ENCODE results near the gene NT5C.
"Not testable (repeated sequence)": the region's sequence is repeated elsewhere in the genome, so short reads cannot be mapped to it uniquely, and the experiment has no call there.

Gene NT5C

DNA sequence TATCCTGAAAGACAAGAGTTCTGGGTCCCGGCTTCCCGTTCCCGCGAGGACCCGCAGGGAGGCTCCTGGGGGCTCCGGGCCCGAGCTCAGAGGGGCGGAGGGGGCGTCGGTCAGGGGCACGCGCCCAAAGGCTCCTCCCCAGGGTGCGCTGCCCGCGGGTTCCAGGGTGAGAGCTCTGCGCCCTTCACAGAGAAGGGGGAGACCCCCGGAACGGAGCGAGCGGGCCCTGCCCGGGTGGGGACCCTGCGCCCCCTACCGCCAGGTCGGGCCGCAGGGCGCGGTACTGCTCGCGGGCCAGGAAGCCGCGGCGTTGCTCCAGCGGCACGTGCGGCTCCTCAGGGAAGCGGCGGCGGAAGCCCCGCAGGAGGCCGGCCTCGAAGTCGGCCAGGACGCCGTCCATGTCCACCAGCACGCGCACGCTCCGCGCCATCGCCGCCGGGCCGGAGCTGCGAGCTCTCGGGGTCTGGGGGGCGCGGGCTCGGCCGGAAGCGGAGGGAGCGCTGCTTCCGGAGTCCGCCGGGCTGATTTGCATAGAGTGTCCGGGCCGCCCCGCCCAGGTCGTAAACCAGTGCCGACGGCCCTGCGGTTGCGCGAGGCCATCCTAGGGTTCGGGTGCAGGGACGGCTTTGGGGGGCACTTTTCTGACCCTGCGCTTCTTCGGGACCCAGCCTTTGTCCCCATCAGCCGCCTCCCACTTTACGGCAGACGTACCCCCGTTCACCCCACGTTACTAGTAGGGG, at the start of gene NT5C:
NT5C (minus strand) TSS at position 465 of the 740 bp plus-strand sequence; CDS start at position 430, 35 bp downstream.
- peak; percentile 79 to 89 for DNase-seq

DNA sequence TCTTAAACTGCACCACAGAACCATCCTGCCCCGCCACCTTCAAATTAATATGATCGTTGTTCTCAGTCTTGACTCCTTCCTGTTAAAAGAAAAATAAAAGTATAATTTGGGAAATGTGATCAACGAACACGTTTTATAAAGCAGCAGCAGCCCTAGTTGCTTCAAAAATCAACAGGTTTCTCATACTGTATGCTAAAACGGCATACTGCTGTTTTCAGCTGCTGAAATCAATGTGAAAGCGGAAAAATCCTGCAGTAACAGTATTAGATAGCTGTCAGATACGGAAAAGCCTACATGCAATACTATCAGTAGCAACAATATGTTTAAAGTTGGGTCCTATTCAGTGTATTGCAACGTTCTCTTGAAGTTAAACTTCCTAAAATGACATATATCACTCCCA, 49.6 kb upstream of the NT5C start:
- DNase-seq: no peak

DNA sequence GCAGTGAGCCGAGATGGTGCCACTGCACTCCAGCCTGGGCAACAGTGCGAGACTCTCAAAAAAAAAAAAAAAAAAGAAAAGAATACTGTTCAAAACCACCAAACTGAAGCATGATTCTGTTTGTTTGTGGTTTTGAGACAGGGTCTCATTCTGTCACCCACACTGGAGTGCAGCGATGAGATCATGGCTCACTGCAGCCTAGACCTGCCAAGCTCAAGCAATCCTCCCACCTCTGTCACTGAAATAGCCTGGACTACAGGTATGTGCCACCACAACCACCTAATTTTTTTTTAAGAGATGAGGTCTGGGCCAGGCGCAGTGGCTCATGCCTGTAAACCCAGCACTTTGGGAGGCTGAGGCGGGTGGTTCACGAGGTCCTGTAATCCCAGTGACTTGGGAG, 46.9 kb upstream of the NT5C start:
- DNase-seq: no peak

DNA sequence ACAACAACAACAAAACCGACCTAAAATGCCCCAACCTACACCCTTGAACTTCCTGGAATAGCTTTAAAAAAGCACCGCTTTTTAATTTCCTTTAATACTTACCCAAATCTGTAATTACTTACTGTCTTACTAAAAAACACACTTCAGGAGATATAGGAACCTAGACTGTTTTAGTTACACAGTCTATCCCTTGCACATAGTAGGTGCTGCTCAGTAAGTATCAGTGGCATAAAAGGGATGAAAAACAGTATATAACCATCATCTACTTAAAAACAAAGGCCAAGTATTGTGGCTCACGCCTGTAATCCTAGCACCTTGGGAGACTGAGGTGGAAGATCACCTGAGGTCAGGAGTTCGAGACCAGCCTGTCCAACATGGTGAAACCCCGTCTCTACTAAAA, 45.1 kb upstream of the NT5C start:
- no peak for DNase-seq

DNA sequence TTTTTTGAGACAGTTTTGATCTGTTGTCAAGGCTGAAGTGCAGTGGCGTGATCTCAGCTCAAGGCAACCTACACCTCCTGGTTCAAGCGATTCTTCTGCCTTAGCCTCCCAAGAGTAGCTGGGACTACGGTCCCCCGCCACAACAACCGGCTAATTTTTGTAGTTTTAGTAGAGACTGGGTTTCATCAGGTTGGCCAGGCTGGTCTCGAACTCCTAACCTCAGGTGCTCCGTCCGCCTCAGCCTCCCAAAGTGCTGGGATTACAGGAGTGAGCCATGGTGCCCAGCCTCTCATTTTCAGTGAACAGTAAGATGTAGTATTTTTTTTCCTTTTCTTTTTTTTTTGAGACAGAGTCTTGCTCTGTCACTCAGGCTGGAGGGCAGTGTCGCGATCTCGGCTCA, 43.5 kb upstream of the NT5C start:
- no peak for DNase-seq

DNA sequence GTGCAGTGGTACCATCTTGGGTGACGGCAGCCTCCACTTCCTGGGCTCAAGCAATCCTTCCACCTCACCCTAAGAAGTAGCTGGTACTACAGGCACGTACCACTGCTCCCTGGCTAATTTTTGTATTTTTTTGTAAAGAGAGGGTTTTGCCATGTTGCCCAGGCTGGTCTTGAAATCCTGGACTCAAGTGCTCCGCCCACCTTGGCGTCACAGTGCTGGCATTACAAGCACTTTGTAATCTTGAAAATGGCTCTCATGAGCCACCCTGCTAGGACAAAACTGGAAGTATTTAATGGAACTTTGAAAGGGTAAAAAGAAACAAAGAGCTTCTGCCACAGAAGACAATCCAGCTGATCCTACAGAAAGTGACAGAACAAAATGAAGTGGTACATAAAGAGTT, 42.0 kb upstream of the NT5C start:
- no peak for DNase-seq

GRCh38 chr17:75168998-75169397, 37.5 kb upstream of the NT5C start:
- no peak for DNase-seq

DNA sequence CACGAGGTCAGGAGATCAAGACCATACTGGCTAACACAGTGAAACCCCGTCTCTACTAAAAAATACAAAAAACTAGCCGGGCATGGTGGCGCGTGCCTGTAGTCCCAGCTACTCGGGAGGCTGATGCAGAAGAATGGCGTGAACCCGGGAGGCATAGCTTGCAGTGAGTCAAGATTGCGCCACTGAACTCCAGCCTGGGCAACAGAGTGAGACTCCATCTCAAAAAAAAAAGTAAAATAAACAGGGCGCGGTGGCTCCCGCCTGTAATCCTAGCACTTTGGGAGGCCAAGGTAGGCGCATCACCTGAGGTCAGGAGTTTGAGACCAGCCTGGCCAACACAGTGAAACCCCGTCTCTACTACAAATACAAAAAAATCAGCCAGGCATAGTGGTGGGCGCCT, 33.1 kb upstream of the NT5C start:
- DNase-seq: not testable (repeated sequence)

DNA sequence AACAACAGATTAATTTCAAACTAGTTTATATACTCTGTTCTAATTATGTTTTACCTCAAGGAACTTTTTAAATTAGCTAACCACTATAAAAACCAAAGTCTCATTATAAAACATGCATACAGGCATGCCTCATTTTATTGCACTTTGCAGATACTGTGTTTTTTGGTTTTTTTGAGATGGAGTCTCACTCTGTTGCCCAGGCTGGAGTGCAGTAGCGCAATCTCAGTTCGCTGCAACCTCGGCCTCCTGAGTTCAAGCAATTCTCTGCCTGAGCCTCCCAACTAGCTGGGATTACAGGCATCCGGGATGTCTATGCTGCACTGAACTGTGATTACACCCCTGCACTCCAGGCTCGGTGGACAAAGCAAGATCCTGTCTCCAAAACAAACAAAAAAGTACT, 31.5 kb upstream of the NT5C start:
- DNase-seq: no peak

GRCh38 chr17:75160211-75160610, 28.7 kb upstream of the NT5C start:
- DNase-seq: no peak

DNA sequence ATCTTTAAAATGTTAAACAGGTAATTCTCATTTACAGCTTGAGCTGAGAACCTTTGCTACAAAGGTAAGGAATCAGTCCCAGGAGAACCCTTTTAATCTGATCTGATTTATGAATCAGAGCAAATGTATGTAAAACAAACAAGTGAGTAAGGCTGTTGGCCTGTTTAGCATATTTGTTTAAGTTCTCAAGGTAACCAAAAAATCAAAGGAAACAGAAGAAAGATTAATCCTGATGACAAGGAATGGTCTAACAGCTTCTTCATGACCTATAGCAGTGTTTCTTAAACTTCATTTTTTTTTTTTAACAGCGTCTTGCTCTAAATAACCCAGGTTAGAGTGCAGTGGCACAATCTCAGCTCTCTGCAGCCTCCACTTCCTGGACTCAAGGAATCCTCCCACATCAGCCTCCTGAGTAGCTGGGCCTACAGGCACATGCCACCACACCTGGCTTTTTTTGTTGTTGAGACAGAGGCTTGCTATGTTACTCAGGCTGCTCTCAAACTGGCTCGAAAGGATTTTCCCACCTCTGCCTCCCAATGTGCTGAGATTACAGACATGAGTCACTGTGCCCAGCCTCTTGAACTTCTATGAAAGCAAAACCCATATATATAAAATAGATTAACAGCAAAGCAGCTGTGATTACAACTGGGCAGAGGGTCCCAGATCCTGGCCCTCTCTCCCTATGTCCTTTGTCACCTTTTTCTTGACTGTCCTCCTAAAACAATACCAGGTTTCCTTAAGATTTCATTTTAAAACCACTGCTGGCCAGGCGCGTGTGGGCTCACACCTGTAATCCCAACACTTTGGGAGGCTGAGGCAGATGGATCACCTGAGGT, 27.9 kb upstream of the NT5C start:
- no peak for DNase-seq

DNA sequence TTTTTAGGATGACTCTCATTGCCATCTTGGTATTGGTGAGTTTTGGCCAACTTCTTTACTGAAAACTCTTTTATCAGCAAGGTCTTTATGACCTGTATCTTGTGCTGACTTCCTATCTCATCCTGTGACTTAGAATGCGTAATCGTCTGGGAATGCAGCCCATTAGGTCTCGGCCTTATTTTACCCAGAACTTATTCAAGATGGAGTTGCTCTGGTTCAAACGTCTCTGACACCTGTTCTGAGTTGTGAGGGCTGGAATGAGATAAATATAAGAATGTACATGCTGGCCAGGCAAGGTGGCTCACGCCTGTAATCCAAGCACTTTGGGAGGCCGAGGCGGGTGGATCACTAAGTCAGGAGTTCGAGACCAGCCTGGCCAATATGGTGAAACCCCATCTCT, 26.9 kb upstream of the NT5C start:
- not testable (repeated sequence) for DNase-seq

GRCh38 chr17:75155191-75155601, 23.7 kb upstream of the NT5C start:
- no peak for DNase-seq

- peak; percentile 100 for DNase-seq
Observed at GRCh38 chr17:75154195-75155106, 22.9 kb upstream of the NT5C start, which contains the start of gene JPT1. TSS of gene JPT1 (minus strand) at chr17:75154512. CDS start at chr17:75154397, 115 bp downstream.

GRCh38 chr17:75153780-75154194, 22.2 kb upstream of the NT5C start:
- DNase-seq: peak; percentile 56 to 58

DNA sequence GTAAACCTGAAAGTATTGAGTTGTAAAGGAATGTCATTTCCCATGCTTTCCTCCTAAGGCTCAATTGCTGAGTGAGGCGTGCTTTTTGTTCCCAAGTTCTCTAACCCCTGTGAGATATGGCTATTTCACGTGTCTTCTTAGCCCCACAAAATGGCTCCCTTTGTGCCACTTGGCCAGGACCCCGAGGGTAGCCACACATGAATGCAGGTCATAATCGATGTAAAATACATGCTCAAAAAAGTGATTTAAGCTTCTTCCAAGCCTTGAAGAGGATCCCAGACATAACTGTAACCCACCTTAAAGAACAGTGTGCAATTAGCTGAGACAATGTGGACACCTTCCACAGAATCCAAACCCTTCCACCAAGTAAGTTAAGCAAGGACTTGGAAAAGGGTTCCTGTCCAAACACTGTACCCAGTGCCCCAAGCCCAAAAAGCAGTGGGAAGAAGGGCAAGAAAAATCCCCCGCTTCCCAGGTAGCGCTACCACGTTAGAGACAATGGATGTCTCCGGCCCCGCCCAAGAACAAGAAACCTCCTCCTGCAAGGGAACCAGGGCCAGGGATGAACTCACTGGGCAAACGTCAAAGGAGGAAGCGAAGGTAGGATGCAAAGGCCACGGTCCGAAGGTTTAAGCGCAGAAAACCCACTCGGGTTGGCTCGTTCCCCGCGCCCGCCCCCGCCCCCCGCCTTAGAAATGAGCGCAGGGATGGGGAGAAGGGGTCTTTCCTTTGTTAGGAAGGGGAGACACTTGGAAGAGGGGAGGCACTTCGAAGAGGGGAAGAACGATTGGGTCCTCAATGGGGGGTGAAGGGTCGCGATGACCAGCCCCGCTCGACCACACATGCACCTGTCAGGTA, 21.6 kb upstream of the NT5C start:
- DNase-seq: peak; percentile 59 to 62

GRCh38 chr17:75152523-75152921, 21.0 kb upstream of the NT5C start:
- DNase-seq: no peak

GRCh38 chr17:75151930-75152329, 20.4 kb upstream of the NT5C start:
- peak; percentile 44 to 72 for DNase-seq

DNA sequence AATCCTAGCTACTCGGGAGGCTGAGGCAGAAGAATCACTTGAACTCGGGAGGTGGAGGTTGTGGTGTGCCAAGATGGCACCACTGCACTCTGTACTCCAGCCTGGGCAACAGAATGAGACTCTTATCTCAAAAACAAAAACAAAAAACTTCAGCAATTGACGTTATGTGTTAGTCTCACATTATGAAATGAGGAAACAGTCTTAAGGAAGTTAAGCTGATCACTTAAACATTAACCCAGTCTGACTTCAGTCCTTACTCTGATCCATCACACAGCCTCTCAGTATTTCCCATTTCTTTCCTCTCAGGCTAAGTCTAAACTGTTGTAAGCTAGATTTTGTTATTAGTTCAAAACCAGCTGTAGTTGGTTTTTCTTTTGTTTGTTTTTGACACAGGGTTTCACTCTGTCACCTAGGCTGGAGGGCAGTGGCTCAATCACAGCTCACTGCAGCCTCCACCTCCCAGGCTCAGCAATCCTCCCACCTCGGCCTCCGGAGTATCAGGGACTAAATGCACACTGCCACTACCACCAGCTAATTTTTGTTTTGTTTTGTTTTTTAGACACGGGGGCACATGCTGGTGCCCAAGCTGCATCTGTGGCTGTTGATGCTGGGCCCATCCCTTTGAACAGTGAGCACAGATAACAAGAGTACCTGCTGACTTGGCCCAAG, 16.5 kb upstream of the NT5C start:
- DNase-seq: no peak

DNA sequence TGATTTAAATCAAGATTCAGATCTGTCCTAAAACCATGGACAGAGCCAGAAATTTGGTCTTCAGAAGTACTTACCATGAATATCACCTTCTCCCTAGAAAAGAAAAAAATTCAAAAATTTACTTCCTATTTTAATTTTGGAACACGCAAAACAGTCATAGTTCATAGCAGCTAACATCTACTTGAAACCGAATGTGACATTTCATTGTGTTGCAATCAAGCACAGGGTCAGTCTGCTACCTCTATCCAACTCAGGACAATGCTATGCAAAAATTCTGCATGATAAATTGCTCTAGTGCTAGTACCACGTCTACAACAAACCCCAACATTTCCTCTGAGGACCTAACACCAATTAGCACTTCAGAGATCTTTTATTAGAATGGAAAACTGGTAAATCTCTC, 15.1 kb upstream of the NT5C start:
- DNase-seq: no peak

GRCh38 chr17:75144816-75145512, 13.4 kb upstream of the NT5C start:
- no peak for DNase-seq
